Measurements from ENCODE around the gene SWI5. TPM values are rescaled to one million over a fixed set of nuclear protein-coding genes. Genes with fewer than 3 reads are reported as not detected.

Gene SWI5
- polyA plus RNA-seq, 5 donors = 29.0 to 37.1 (median 34.5) TPM

DNA sequence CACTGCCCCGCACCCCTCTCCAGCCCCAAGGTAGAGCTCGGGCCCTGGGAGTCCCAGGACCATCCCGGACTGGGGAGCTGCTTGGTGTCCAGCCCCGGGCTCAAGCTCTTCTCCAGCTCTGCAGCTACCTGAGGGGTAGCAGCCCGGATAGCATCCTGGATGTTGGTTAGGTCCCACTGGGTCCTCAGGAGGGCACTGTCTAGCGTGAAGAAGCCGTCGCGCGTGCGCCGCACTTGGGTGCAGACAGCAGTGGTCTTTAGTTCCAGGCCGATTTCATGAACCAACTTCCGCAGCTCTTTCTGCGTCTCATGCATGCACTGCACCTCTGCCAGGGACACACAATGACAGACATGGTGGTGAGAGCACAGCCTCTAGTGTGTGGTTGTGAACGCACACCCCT is 33.5 kb downstream of the SWI5 start:
- no peak for DNase-seq

DNA sequence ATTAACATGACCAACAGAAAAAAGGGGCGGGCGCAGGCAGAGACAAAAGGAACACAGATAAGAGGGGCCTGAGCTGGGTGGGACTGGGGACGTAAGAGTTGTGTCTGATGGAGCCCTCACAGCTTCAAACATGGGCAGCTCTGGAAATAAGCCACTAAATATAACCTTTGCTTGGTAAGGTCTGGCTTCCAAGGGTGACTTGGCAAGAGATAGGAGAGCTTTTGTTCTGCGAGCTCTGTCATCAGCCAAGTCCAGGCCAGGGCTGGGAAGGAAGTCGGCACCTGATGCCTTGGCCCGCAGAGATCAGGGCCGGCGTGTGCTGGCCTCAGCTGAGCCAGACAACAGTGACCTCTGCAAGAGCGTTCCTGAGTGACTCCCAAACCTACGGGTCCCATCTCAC is 34.4 kb downstream of the SWI5 start:
- no peak for DNase-seq

DNA sequence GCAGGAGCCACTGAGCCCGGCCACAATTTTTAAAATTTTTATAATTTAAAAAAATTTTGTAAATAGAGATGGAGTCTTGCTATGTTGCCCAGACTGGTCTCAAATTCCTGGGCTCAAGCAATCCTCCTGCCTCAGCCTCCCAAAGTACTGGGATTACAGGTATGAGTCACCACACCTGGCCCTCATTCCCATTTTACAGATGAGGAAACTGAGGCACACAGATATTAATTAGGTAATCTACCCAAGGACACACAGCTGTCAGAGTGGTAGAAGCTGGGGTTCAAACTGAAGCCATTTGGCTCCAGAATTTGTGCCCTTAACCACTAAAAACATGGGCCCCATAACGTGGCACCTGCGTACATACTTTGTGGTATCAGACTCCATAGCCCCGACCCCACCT is 38.6 kb downstream of the SWI5 start:
- DNase-seq = no peak

DNA sequence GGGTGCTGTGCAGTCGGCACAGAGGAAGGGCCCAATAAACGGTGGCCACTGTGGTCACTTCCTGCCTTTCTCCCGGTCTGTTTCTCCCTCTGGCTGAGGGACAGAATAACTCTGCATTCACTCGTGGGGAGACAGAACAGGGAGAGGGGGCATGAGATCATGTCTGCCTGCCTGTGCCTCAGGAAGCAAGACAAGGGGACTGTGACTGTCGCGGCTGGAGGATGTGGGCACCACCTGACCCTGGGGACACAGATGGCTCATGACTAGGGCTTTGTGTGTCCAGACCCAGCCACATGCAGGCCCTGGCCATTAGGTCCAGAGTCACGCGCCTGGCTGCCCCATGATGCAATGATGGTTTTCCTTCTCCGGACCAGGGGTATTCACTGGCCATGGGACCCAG is 40.3 kb downstream of the SWI5 start:
- DNase-seq = no peak

DNA sequence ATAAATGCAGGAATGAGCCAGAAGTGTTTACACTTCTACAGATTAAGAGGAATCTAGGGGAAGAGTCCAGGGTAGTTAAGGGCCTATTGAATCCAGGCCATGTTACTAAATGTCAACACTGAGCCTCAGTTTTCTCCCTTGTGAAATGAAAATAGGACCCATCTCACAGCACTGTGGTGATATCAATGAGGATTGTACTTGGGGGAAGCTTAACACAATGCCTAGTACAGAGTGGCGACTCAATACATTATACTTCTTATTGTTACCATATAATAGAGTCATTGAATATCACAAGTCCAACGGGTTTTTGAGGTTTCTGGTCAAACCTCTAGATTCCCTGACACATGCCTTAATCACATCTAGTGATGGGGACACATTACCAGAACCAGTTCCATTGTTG is 41.6 kb downstream of the SWI5 start:
- DNase-seq = no peak

DNA sequence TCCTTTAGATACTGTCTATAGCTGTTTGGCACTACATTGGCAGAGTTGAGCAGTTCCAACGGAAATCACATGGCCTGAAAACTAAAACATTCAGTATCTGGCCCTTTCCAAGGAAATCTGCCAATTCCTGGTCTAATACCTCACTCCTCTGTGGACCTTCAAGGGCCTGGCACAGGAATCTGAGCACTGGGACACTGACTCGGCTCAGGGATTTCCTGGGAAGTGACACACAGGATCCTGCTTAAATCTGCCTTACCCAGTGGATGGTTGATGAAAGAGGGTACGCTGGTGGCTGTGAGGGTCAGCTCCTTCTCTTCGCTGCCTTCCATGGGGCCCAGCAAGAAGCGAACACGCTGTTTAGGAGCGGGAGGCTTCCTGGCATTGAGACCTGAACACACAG is 45.3 kb downstream of the SWI5 start:
- DNase-seq = no peak

DNA sequence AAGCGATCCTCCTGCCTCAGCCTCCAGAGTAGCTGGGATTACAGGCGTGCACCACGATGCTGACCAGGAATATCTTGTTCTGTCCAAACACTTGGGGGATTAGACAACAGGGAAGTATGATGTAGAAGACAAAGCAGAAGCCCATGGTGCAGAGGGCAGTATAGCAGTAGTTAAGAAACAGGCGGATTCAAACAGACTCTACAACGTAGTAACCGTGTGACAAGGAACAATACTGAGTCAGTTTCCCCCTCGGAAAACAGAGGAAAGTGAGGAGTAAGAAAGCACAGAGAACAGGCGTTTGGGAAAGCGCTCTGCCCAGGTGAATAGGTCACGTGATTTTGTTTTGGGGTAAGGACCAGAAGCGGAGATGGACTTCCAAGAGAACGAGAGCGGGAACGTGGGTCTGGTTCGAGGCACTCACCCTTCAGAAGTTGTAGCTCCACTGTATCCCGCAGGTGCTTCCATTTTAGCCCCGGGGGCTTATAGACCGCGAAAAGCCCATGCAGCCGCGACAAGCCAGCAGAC is 45.9 kb downstream of the SWI5 start:
- DNase-seq = no peak

DNA sequence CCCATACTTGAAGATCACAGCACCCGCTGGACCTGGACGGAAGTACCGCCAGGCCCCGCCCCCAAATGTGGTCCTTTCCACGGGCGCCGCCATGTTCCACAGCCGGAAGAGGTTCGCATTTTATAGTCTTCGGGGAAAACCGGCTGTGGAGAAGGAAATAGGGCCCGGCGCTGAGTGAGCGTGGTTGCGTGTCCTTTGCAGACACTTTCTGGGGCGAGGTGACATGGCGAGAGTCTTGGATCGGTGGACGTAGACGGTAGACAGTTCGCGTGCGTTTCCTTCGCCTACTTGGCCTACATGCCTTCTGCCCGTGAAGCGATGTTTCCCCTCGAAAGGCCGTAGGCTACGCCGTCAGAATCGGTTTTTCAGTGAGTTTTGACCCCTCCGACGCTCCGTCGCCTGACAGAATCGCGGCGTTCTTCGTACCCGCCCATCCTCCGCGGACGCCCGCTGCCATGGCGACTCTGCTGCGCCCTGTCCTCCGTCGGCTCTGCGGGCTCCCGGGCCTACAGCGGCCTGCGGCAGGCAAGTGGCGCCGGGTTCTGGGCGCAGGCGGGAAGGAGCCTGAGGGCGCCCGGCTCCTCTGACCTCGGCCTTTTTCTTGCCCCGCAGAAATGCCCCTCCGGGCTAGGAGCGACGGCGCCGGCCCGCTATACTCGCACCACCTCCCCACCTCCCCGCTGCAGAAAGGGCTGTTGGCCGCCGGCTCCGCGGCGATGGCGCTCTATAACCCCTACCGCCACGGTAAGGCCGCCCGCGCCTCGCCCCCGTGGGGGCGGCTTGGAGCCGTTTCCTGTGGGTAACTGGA is 46.5 kb downstream of the SWI5 start, which contains the start of the genes COQ4 and TRUB2:
TSS of gene COQ4 (plus strand) at position 436 of the 808 bp plus-strand sequence. CDS start at position 456, 20 bp downstream.
TSS of gene TRUB2 (minus strand) at position 44 of the 808 bp plus-strand sequence. CDS start at position 5, 39 bp downstream.
- peak; percentile 95 to 96 for DNase-seq

DNA sequence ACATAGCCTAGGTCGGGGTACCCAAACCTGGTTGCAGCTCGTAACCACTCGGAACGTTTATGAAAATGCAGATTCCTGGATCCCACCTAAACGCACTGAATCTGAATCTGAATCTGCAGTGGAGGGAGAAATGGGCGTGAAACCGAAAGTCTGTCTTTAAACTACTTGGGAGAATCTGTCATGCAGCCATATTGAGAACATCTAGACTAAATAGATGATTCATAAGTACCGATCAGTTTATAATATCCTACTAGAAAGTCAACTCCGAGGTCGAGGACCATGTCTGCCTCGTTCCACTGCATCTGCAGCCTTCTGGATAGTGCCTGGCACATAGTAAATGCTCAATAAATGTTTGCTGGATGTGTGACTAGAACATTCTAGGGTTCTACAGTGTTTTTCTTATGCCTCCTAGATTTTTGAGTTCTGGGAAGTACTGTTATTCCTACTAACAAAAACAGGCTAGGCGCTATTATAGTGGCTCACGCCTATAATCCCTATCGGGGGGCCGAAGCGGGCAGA is 47.2 kb downstream of the SWI5 start:
- DNase-seq = no peak

DNA sequence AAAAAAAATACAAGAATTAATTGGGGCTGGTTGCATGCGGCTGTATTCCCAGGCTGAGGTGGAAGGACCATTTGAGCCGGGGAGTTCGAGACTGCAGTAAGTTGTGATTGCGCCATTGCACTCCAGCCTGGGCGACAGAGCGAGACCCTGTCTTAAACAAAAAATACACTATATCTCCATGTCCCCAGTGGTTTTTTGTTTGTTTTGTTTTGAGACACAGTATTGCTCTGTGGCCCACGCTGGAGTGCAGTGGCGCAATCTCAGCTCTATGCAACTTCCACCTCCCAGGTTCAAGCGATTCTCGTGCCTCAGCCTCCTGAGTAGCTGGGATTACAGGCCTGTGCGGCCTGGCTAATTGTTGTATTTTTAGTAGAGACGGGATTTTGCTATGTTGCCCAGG is 47.7 kb downstream of the SWI5 start:
- DNase-seq = no peak

DNA sequence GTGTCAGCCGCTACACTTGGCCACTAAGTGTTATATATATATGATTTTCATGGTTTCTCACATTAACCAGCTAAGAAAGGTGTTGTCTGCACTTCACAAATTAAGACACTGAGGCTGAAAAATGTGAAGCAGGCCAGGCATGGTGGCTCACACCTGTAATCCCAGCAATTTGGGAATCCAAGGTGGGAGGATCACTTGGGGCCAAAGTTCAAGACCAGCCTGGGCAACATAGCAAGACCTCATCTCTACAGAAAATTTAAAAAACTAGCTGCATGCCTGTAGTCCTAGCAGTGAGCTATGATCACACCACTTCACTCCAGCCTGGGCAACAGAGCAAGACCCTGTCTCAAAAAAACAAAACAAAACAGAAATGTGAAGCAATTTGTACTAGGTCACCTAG is 48.3 kb downstream of the SWI5 start:
- DNase-seq = no peak

DNA sequence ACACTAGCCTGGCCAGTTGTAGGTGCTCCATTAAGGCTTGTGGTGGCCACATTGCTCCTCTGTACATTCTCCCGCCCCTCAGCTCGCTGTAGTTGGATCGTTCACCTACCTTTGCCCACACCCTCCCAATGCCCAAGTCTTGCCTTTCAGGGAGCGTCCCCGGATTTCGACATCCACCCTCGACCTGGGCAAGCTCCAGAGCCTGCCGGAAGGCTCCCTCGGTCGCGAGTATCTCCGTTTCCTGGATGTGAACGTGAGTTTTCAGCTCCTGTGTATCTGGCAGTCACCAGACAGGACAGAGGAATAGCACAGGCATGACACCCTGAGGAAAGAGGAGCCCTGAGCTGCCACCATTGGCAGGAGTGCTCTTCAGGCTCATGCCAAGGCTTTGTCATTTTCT is 49.6 kb downstream of the SWI5 start:
- DNase-seq = no peak

DNA sequence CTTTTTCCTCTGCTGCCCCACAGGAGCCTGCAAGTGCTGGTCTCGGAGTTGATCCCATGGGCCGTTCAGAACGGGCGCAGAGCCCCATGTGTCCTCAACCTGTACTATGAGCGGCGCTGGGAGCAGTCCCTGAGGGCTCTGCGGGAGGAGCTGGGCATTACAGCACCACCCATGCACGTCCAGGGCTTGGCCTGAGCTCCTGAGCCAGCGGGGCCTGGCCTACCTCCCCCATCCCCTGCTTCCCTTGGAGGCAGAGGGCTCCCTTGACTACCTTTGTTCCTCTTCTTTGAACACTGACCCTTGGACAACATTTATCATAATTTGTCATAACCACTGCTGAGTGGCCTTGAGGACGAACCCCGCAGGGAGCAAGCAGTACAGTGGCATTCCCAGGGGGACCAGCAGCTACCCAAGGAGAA is 57.4 kb downstream of the SWI5 start:
- DNase-seq = no peak

DNA sequence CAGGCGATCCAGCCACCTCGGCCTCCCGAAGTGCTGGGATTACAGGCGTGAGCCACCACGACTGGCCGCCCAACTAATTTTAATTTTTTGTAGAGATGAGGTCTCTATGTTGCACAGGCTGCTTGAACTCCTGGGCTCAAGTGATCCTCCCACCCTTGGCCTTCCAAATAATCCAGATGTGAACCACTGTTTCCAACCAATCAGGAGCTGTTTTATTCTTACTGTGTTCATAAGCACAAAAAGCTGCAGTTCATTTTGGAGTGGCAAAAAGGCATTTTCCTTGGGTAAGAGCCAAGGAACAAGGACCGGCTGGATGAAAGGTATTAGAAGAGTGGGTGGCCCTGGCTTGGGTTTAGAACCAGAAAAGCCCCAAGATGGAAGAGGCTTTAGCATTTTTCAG is 59.1 kb downstream of the SWI5 start:
- DNase-seq = peak; percentile 21 to 28

DNA sequence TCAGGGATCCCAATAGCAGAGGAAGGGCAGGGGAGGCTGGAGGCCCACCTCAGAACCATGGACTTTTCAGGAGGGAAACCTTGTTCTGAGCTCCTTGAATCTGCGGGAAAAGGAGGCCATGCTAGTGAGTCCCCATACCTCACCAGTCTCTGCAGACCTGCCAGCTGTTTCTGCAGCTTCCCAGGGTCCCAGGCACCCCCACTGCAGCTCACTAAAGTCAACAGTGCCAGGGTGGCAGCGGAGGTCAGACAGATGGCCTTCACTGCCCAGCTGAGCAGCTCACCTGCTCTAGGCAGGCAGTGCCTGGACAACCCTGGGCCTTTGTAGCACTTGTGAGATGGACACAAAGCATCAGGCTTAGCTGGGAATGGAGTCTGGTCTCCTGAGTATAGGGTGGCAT is 59.8 kb downstream of the SWI5 start:
- DNase-seq = no peak

DNA sequence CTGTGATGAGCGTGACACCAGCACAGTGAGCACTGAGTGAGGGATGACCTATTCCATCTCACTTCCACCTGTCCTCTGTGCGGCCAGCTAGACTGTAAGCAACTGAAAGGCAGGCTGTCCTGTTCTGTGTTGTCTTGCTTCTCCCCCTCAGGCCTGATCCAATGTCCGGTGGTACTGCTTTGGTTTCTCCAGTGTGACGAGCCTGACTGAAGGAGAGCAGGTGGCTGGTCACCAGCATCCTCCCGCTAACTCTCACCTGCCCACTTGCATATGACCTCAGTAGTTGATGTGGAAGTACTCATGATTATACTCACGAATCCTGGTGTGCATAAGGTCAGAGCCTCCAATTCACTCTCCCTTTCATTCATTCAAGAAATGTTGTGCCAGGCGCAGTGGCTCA is 61.9 kb downstream of the SWI5 start:
- no peak for DNase-seq

Other genes with a start within 250 kb of the SWI5 start
- 10 to 100 TPM in 2 of 5 donors, 1 to 10 TPM in 3; 8.0 to 12.6 (median 8.9) TPM for gene NAIF1, start 209.0 kb upstream of the SWI5 start, polyA plus RNA-seq (ENCODE audit: insufficient read depth in 1 of 5, insufficient read length in 5 of 5, low replicate concordance in 1 of 5)
- gene SLC25A25, start 208.0 kb upstream of the SWI5 start, polyA plus RNA-seq (ENCODE audit: insufficient read depth in 1 of 5, insufficient read length in 5 of 5, low replicate concordance in 1 of 5) = 10 to 100 TPM; 12.8 to 16.1 (median 13.1) TPM
- gene PTGES2, start 148.5 kb upstream of the SWI5 start, polyA plus RNA-seq (ENCODE audit: insufficient read depth in 1 of 5, insufficient read length in 5 of 5, low replicate concordance in 1 of 5) = 10 to 100 TPM; 25.9 to 50.8 (median 31.5) TPM
- 1 to 10 TPM; 1.2 to 1.9 (median 1.5) TPM for gene LCN2, start 126.8 kb upstream of the SWI5 start, polyA plus RNA-seq (ENCODE audit: insufficient read depth in 1 of 5, insufficient read length in 5 of 5, low replicate concordance in 1 of 5)
- gene BBLN, start 116.0 kb upstream of the SWI5 start, polyA plus RNA-seq (ENCODE audit: insufficient read depth in 1 of 5, insufficient read length in 5 of 5, low replicate concordance in 1 of 5) = 10 to 100 TPM; 22.0 to 60.2 (median 33.4) TPM
- gene CIZ1, start 84.7 kb upstream of the SWI5 start, polyA plus RNA-seq (ENCODE audit: insufficient read depth in 1 of 5, insufficient read length in 5 of 5, low replicate concordance in 1 of 5) = 100 to 1,000 TPM; 120 to 157 (median 155) TPM
- 10 to 100 TPM; 42.3 to 88.2 (median 59.5) TPM for gene DNM1, start 72.9 kb upstream of the SWI5 start, polyA plus RNA-seq (ENCODE audit: insufficient read depth in 1 of 5, insufficient read length in 5 of 5, low replicate concordance in 1 of 5)
- gene GOLGA2, start 269 bp upstream of the SWI5 start, polyA plus RNA-seq (ENCODE audit: insufficient read depth in 1 of 5, insufficient read length in 5 of 5, low replicate concordance in 1 of 5) = 100 to 1,000 TPM; 106 to 133 (median 126) TPM
- 10 to 100 TPM; 29.3 to 34.5 (median 33.0) TPM for gene TRUB2, start 46.2 kb downstream of the SWI5 start, polyA plus RNA-seq (ENCODE audit: insufficient read depth in 1 of 5, insufficient read length in 5 of 5, low replicate concordance in 1 of 5)
- gene COQ4, start 46.6 kb downstream of the SWI5 start, polyA plus RNA-seq (ENCODE audit: insufficient read depth in 1 of 5, insufficient read length in 5 of 5, low replicate concordance in 1 of 5) = 10 to 100 TPM; 44.2 to 75.6 (median 66.0) TPM
- gene SLC27A4, start 64.3 kb downstream of the SWI5 start, polyA plus RNA-seq (ENCODE audit: insufficient read depth in 1 of 5, insufficient read length in 5 of 5, low replicate concordance in 1 of 5) = 10 to 100 TPM in 2 of 5 donors, 1 to 10 TPM in 3; 7.0 to 17.3 (median 9.5) TPM
- gene URM1, start 95.1 kb downstream of the SWI5 start, polyA plus RNA-seq (ENCODE audit: insufficient read depth in 1 of 5, insufficient read length in 5 of 5, low replicate concordance in 1 of 5) = 10 to 100 TPM; 56.5 to 66.1 (median 58.7) TPM
- 10 to 100 TPM; 35.6 to 64.0 (median 50.3) TPM for gene CERCAM, start 144.6 kb downstream of the SWI5 start, polyA plus RNA-seq (ENCODE audit: insufficient read depth in 1 of 5, insufficient read length in 5 of 5, low replicate concordance in 1 of 5)
- 10 to 100 TPM; 54.5 to 64.8 (median 58.6) TPM for gene ODF2, start 179.7 kb downstream of the SWI5 start, polyA plus RNA-seq (ENCODE audit: insufficient read depth in 1 of 5, insufficient read length in 5 of 5, low replicate concordance in 1 of 5)
- 10 to 100 TPM; 26.3 to 30.6 (median 30.0) TPM for gene GLE1, start 228.4 kb downstream of the SWI5 start, polyA plus RNA-seq (ENCODE audit: insufficient read depth in 1 of 5, insufficient read length in 5 of 5, low replicate concordance in 1 of 5)